Non-pigmented ciliary epithelial cell (primary cell): ENCODE results near the gene PLA2G2C.
"Not testable (repeated sequence)": the region's sequence is repeated elsewhere in the genome, so short reads cannot be mapped to it uniquely, and the experiment has no call there.

Source experiments
- DNase-seq: peaks from one replicate; pipeline ENCODE4 v3.0.0-alpha.2; 2010; ENCODE audit warnings: low read depth

PLA2G2C gene

DNA sequence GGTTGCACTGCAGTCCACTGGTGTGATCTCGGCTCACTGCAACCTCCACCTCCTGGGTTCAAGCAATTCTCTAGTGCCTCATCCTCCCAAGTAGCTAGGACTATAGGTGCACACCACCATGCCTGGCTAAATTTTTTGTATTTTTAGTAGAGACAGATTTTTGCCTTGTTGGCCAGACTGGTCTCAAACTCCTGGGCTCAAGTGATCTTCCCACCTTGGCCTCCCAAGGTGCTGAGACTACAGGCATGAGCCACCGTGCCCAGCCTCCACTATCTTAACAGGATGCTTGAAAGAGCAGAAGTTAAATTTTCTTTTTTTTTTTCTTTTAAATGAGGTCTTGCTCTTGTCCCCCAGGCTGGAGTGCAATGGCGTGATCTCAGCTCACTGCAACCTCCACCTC lies 55.8 kb downstream of the PLA2G2C start:
- not testable (repeated sequence) for DNase-seq

- DNase-seq: no peak
These were observed 59.4 kb downstream of the PLA2G2C start for GRCh38 chr1:20126806-20127440.

DNA sequence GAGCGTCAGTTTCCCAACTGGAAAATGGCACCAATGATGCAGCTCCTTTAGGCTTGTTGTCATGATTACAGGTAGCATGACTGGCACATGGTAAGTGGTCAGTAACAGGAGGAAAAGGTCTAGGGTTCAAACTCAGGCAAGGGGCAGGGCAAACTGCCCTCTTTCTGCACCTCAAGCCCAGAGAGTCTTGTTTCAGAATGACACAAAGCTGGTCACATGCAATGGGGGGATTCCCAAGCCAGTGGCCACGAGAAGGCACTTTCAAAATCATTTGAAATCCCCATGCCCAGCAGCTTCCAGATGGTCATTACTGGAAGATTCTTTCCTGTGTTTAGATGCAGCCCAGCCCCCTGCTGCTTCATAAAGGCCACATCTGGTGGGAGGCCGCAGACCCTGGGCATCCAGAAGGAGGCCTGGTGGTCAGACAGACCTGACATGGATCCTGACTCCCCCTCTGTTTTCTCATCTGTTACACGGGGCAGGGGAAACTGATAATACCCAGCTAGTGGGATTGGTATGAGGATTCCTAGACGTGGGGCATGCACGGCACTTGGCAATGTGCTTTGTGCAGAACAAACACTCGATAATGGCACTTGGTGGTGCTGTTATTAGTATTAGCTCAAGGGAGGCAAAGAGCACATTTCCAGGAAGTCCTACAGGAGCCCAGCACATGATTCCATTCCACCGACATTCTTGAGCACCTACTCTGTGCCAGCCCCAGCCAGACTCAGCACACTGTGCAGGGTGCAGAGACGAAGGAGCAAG lies 60.1 kb downstream of the PLA2G2C start:
- no peak for DNase-seq

DNA sequence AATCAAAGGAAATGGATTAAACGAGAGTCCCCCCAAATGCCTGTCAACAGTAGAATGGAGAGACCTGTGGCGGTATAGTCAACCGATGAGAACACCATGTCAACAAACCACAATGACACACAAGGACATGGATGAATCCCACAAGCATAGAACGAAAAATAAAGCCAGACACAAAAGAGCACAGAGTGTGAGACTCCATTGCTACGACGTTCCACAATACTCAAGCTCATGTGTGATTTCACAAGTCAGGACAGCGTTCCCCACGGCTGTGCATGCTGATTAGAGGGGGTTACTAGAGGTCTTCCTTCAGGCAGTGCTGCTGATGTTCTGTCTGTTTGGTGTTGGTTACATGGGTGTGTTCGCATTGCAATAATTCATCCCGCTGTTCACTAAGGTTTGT lies 61.2 kb downstream of the PLA2G2C start:
- DNase-seq: no peak

DNA sequence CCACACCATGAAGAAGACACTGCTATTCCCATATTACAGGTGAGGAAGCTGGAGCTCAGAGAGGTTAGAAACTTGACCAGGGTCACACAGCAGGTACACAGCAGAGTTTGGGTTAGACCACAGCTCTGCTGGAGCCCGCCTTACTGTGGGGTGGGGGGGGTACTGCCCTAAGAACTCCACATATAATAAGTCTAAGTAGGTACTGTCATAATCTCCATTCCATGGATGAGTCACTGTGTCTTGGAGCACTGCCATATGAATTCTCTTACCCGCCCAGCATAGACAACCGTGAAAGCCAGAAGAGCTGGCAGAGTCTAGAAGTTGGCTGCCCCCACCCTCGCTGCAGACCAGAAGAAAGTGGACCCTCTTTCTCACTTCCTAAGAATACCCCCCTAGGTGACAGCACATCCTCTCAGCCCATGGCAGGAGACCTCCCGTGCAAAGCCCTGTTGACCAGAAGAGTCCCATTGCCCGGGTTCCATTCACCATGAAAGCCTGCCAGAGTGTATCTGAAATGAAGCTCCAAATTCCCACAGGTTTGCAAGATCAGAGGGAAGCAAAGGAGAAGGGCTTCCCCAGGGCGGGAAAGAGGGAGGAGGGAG lies 61.8 kb downstream of the PLA2G2C start:
- DNase-seq: peak; percentile 26

DNA sequence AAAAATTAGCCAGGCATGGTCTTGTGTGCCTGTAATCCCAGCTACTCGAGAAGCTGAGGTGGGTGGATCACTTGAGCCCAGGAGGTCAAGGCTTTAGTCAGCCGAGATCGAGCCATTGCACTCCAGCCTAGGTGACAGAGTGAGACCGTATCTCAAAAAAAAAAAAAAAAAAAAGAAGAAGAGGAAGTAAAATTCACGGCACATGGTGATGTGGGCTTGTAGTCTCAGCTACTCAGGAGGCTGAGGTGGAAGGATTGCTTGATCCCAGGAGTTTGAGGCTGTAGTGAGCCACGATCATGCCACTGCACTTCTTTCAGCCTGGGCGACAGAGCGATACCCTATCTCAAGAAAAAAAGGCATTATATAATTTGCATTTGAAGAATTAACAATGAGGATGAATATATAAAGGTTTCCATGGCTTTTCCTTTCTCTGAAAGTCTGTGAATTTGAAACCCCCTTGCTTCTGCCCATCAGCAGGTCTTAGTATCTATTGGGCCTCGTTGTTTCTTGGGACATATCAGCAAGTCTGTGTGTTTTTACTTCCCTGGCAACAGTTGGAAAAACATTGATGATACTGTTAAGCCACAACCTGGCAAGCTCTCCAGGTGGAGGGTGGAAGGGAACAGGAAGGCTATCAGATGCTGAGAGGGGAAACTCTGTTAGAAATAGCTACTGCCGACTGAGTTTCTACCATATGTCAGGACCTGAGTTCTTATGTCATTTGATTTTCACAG lies 62.4 kb downstream of the PLA2G2C start:
- DNase-seq: no peak

- DNase-seq: no peak
These were observed 65.5 kb downstream of the PLA2G2C start for GRCh38 chr1:20120796-20121195.

DNA sequence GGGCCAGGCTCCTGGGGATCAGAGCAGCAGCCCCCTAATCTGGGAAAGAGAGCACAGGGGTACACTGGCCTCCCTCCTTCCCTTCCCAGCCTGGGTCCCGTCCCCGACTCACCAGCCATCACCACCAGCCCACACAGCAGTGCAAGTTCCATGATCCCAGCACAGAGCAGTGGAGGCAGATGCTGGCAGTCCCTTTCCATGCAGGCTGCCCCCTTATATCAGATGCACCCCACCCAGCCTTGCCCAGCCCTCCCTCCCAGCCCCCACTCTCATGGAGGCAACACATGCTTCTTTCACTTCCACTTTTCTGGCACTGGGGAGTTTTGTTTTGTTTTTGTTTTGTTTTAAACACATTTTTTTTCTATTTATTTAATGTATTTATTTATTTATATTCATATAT lies 67.0 kb downstream of the PLA2G2C start, which contains the start of gene PLA2G2D:
PLA2G2D (minus strand) TSS at position 190 of the 400 bp plus-strand sequence; CDS start at position 152, 38 bp downstream.
- no peak for DNase-seq

- no peak for DNase-seq
These were observed 69.1 kb downstream of the PLA2G2C start for GRCh38 chr1:20117236-20117635.

DNA sequence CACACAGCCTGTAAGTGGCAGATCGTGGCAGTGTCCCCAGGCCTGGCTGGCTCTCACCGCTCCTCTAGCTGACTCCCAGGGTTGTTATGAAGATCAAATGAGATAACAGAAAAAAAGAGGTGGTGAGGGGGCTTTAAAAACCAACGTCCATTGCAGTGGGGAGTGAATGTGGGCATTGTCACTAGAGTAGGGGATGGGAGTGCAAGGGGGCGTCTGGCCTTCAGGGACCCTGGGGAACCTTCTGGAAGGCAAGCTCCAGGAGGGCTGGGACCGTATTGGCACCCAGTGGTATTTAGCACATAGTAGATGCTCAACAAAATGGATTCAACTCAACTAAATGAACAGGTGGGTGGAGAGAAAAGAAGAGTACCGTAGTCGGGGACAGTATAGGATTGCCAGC lies 70.4 kb downstream of the PLA2G2C start:
- DNase-seq: no peak

GRCh38 chr1:20115479-20115878 lies 70.8 kb downstream of the PLA2G2C start:
- no peak for DNase-seq

- no peak for DNase-seq
These were observed 72.2 kb downstream of the PLA2G2C start for GRCh38 chr1:20114021-20114648.
